ENCODE data around the gene CSTA. TPM values are rescaled to one million over a fixed set of nuclear protein-coding genes. Genes with fewer than 3 reads are reported as not detected.

CSTA gene
- total RNA-seq, 3 donors from 2014 or later (not counting 1 experiment from before 2014, with no cell fraction given): 3.1 to 7.8 (median 4.0) TPM

DNA sequence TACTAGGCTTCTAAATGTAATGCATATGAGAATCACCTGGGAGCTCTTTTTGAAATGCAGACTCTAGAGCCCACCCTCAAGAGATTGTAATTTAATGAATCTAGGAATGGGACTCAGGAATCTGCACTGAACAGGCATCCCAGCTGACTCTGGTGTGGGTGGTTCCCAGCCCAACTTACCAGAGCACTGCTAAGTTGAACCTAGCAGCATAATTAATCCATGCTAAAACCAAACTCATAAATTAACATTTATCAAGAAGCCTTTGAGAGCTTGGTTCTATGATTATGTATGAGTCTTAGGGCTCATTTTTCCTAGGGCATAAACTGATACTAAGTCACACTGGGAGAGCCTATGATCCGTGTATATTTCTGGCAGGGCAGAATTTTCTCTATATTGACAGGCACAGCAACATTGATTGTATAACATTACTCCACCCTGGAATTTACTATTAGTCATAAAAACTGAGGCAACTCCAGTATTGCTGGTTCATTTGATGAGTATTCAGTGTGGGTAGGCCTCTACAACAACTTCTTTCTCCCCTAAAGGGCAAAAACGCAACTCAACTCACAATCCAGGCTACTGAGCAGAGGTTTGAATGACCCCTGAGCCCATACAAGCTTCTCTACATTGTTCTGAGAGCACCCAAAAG, 10.7 kb upstream of the CSTA start:
- Histone ChIP-seq H3K9me3 (ENCODE audit: control insufficient read depth, insufficient read depth, low read length) (no peaks in the 10 kb centered on the region), H3K36me3 (ENCODE audit: control insufficient read depth, insufficient read depth, low read length) (no peaks in the 10 kb centered on the region), H3K4me1 (ENCODE audit: control insufficient read depth, insufficient read depth, low read length) (no peaks in the 10 kb centered on the region), H3K4me3 (ENCODE audit: low read length) (no peak overlapping the region), H3K27me3 (ENCODE audit: control insufficient read depth, insufficient read depth, low read length) (no peaks in the 10 kb centered on the region), H3K27ac (ENCODE audit: low read length) (no peak overlapping the region)
- no peaks in the 10 kb centered on the region for H3K4me1 Mint-ChIP-seq
- H3K9me3 Mint-ChIP-seq: no peaks in the 10 kb centered on the region
- no peak overlapping the region for H3K4me3 Mint-ChIP-seq
- ATAC-seq (no peak), DNase-seq (no peak)
- H3K36me3 Mint-ChIP-seq: no peaks in the 10 kb centered on the region
- 100% methylated on average over 2 of the region's 2 CpGs for WGBS (ENCODE audit: insufficient coverage)
- peaks cover 18 to 20% of the 10 kb centered on the region in 2 donors for H3K27me3 Mint-ChIP-seq (ENCODE audit: low read depth in 2 of 2)
- intact Hi-C loops (cut with micrococcal nuclease): no loop called here
- TF ChIP-seq CTCF (IDR thresholded peaks at IDR 0.05): no peak
- no peak overlapping the region for H3K27ac Mint-ChIP-seq

GRCh38 chr3:122315619-122316018, 9.4 kb upstream of the CSTA start:
- no peak for DNase-seq
- intact Hi-C loops (cut with micrococcal nuclease): no loop called here
- H3K4me3 Mint-ChIP-seq: no peak overlapping the region
- 62% methylated on average over 4 of the region's 4 CpGs for WGBS (ENCODE audit: insufficient coverage)
- Histone ChIP-seq H3K36me3 (ENCODE audit: control insufficient read depth, insufficient read depth, low read length) (no peaks in the 10 kb centered on the region), H3K9me3 (ENCODE audit: control insufficient read depth, insufficient read depth, low read length) (no peaks in the 10 kb centered on the region), H3K27me3 (ENCODE audit: control insufficient read depth, insufficient read depth, low read length) (peaks cover 2% of the 10 kb centered on the region), H3K4me3 (ENCODE audit: low read length) (no peak overlapping the region), H3K4me1 (ENCODE audit: control insufficient read depth, insufficient read depth, low read length) (no peaks in the 10 kb centered on the region), H3K27ac (ENCODE audit: low read length) (no peak overlapping the region)
- H3K27ac Mint-ChIP-seq: no peak overlapping the region
- ATAC-seq: no peak
- H3K4me1 Mint-ChIP-seq: no peaks in the 10 kb centered on the region
- TF ChIP-seq CTCF (IDR thresholded peaks at IDR 0.05): no peak
- H3K27me3 Mint-ChIP-seq (ENCODE audit: low read depth in 2 of 2): peaks cover 18 to 20% of the 10 kb centered on the region in 2 donors
- no peaks in the 10 kb centered on the region for H3K36me3 Mint-ChIP-seq
- H3K9me3 Mint-ChIP-seq: peaks cover 0 to 2% of the 10 kb centered on the region in 2 donors

DNA sequence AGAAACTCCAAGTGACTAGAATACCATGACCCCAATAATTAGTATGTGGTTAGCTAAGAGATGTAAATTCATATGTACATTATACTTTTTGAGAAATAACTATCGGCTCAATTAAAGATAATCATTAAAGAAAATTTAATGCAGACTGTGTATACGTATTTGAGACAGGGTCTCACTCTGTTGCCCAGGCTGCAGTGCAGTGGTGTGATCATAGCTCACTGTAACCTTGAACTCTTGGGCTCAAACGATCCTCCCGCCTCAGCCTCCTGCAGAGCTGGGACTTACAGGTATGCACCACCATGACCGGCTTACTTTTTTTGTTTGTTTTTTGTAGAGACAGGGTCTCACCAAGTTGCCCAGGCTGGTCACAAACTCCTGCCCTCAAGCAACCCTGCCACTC, 8.7 kb upstream of the CSTA start:
- H3K27me3 Mint-ChIP-seq (ENCODE audit: low read depth in 2 of 2): peaks cover 16 to 18% of the 10 kb centered on the region in 2 donors
- H3K4me3 ChIP-seq (ENCODE audit: low read length): no peak overlapping the region
- H3K27ac Mint-ChIP-seq: no peak overlapping the region
- no peaks in the 10 kb centered on the region for H3K36me3 Mint-ChIP-seq
- DNase-seq (no peak), ATAC-seq (no peak)
- H3K27ac ChIP-seq (ENCODE audit: low read length): no peak overlapping the region
- WGBS (ENCODE audit: insufficient coverage): 82% methylated on average over 5 of the region's 5 CpGs
- H3K27me3 ChIP-seq (ENCODE audit: control insufficient read depth, insufficient read depth, low read length): peaks cover 2% of the 10 kb centered on the region
- H3K4me1 Mint-ChIP-seq: no peaks in the 10 kb centered on the region
- no peaks in the 10 kb centered on the region for H3K36me3 ChIP-seq (ENCODE audit: control insufficient read depth, insufficient read depth, low read length)
- no peaks in the 10 kb centered on the region for H3K9me3 ChIP-seq (ENCODE audit: control insufficient read depth, insufficient read depth, low read length)
- intact Hi-C loops (cut with micrococcal nuclease): no loop called here
- peaks cover 0 to 2% of the 10 kb centered on the region in 2 donors for H3K9me3 Mint-ChIP-seq
- H3K4me3 Mint-ChIP-seq: no peak overlapping the region
- no peaks in the 10 kb centered on the region for H3K4me1 ChIP-seq (ENCODE audit: control insufficient read depth, insufficient read depth, low read length)
- no peak for TF ChIP-seq CTCF (IDR thresholded peaks at IDR 0.05)

DNA sequence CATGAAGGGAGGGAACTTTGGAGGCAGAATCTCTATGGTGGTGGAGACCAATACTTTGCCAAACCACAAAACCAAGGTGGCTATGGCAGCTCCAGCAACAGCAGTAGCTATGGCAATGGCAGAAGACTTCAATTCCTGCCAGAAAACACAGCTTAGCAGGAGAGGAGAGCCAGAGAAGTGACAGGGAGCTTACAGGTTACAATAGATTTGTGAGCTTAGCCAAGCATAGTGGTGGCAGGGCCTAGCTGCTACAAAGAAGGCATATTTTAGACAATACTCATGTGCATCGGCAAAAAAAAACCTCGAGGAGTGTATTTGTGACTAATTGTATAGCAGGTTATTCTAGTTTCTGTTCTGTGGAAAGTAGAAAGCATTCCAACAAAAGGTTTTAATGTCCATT, 6.4 kb upstream of the CSTA start:
- Histone ChIP-seq H3K27ac (ENCODE audit: low read length) (no peak overlapping the region), H3K4me3 (ENCODE audit: low read length) (no peak overlapping the region), H3K9me3 (ENCODE audit: control insufficient read depth, insufficient read depth, low read length) (no peaks in the 10 kb centered on the region), H3K36me3 (ENCODE audit: control insufficient read depth, insufficient read depth, low read length) (no peaks in the 10 kb centered on the region), H3K4me1 (ENCODE audit: control insufficient read depth, insufficient read depth, low read length) (no peaks in the 10 kb centered on the region), H3K27me3 (ENCODE audit: control insufficient read depth, insufficient read depth, low read length) (peaks cover 2% of the 10 kb centered on the region)
- no peak for TF ChIP-seq CTCF (IDR thresholded peaks at IDR 0.05)
- ATAC-seq (no peak), DNase-seq (no peak)
- no peak overlapping the region for H3K4me3 Mint-ChIP-seq
- H3K27me3 Mint-ChIP-seq (ENCODE audit: low read depth in 2 of 2): peaks cover 18 to 19% of the 10 kb centered on the region in 2 donors
- no peaks in the 10 kb centered on the region for H3K36me3 Mint-ChIP-seq
- intact Hi-C loops (cut with micrococcal nuclease): no loop called here
- no peaks in the 10 kb centered on the region for H3K4me1 Mint-ChIP-seq
- peaks cover 0 to 2% of the 10 kb centered on the region in 2 donors for H3K9me3 Mint-ChIP-seq
- H3K27ac Mint-ChIP-seq: no peak overlapping the region
- 92% methylated on average over 2 of the region's 2 CpGs for WGBS (ENCODE audit: insufficient coverage)

All from natural killer cell (primary cell).